Gastrocnemius medialis (tissue), 4 donors: ENCODE data around the gene TNFSF12.

Experiments
- CTCF ChIP-seq, 5 experiments: fragments of 450-650 bp in 3 of 5; fragments of 200-600 bp in 2 of 5; sonication (generic) in 2 of 5; IDR thresholded peaks in 4 of 5; conservative IDR thresholded peaks in 1 of 5; 1 replicate in 4 of 5; 2 replicates in 1 of 5; pipeline ENCODE4 v1.5.1; 2016 to 2019; ENCODE audit warnings: antibody characterized with exemption in 5 of 5, mild to moderate bottlenecking in 3 of 5, moderate library complexity in 3 of 5
- POLR2A ChIP-seq, 2 donors: fragments of 450-650 bp; IDR thresholded peaks; one replicate each; pipeline ENCODE4 v1.6.1; 2017; ENCODE audit warnings: antibody characterized with exemption in 2 of 2, mild to moderate bottlenecking in 2 of 2, moderate library complexity in 2 of 2

DNA sequence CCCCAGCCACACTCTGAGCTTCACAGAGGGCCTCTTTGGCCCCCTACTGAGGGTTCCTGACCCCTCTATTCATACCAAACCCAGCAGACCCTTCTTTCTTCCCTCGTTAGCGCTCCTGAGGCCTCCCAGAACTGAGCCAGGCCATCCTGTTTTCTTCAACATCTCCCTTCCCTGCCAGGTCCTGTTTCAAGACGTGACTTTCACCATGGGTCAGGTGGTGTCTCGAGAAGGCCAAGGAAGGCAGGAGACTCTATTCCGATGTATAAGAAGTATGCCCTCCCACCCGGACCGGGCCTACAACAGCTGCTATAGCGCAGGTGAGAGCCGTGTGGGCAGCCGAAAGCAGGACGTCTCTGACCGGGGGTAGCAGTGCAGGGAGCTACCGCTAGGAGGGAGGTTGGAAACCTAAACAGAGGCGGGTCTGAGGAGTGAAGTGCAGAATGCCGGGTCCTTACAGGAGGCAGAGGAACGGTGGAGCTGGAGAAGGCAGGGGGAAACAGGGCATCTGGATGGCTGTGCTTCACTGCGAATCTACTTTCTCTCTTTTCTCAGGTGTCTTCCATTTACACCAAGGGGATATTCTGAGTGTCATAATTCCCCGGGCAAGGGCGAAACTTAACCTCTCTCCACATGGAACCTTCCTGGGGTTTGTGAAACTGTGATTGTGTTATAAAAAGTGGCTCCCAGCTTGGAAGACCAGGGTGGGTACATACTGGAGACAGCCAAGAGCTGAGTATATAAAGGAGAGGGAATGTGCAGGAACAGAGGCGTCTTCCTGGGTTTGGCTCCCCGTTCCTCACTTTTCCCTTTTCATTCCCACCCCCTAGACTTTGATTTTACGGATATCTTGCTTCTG is 11.5 kb downstream of the TNFSF12 start:
- TF ChIP-seq POLR2A (IDR thresholded peaks at IDR 0.05) (no peak), CTCF (IDR thresholded peaks at IDR 0.05 in 4 of 5, conservative IDR thresholded peaks at IDR 0.05 in 1 of 5) (peak; percentile 34 to 69 (median 54))
